ENCODE data around the gene TMEM91.

DNA sequence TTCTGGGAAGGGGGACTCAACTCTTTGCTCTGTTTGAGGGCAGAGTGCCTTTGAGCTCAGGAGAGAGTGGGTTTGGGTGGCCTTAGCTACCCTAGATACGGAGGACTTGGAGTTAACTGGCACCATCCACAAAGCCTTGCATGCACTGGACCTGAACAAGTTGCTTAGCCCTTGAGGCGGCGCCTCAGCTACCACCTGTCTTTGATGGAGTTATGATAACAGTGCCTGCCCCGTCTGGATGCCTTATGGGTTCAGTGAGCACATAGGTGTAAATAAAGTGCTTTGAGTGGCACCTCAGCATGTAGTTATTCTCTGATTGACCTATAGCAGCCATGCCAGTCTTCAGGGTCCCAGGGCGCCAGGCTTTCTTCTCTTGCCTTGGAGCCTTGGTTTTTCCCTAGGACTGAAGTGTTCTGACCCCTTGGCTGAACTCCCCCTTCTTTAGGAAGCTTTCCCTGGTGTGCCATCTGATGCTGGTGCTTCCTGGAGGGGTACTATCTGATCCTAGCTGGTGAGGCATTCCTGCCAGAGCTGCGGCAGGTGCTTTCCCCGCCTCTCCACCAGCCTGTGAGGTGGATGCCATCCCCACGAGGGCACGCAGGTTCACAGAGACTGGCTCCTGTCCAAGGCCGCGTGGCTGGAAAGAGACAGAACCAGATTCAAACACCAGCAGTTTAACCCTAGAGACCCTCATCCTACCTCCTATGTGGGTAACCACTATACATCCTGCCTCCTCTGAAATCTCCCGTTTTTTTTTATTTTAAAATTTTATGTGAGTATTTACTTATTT, 27.0 kb downstream of the TMEM91 start:
- TF ChIP-seq, protein P1, sequence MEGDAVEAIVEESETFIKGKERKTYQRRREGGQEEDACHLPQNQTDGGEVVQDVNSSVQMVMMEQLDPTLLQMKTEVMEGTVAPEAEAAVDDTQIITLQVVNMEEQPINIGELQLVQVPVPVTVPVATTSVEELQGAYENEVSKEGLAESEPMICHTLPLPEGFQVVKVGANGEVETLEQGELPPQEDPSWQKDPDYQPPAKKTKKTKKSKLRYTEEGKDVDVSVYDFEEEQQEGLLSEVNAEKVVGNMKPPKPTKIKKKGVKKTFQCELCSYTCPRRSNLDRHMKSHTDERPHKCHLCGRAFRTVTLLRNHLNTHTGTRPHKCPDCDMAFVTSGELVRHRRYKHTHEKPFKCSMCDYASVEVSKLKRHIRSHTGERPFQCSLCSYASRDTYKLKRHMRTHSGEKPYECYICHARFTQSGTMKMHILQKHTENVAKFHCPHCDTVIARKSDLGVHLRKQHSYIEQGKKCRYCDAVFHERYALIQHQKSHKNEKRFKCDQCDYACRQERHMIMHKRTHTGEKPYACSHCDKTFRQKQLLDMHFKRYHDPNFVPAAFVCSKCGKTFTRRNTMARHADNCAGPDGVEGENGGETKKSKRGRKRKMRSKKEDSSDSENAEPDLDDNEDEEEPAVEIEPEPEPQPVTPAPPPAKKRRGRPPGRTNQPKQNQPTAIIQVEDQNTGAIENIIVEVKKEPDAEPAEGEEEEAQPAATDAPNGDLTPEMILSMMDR (IDR thresholded peaks at IDR 0.05), result no peak
- TF ChIP-seq POLR2A (IDR thresholded peaks at IDR 0.05), result no peak
